HG03280 (cell line): ENCODE results near the gene MOCS3.

Experiments used
- ATAC-seq: cut with Tn5 transposase; IDR thresholded peaks from one replicate; pipeline ENCODE4 v1.9.1; 2021; ENCODE audit warnings: mild to moderate bottlenecking, moderate library complexity; ENCODE audit not compliant: unreplicated experiment

Gene MOCS3

GRCh38 chr20:51009303-51010042, 50.9 kb downstream of the MOCS3 start:
- ATAC-seq: no peak

GRCh38 chr20:51010043-51010365, 51.4 kb downstream of the MOCS3 start:
- no peak for ATAC-seq

GRCh38 chr20:51010932-51011331, 52.3 kb downstream of the MOCS3 start:
- ATAC-seq: no peak

- ATAC-seq: no peak
These were observed 52.9 kb downstream of the MOCS3 start for GRCh38 chr20:51011479-51011878.

GRCh38 chr20:51012357-51012756, 53.7 kb downstream of the MOCS3 start:
- no peak for ATAC-seq
